Raji (cell line): ENCODE data around the gene ZNF583.

Source experiments
- POLR2A ChIP-seq: IDR thresholded peaks from 2 replicates; pipeline ENCODE4 v1.6.1; 2011; ENCODE audit warnings: low read depth, low read length, control low read depth; ENCODE audit not compliant: insufficient read depth

ZNF583 gene

GRCh38 chr19:56403764-56404704, at the start of gene ZNF583:
ZNF583 (plus strand) TSS chr19:56404332; CDS start chr19:56407115, 2,783 bp downstream.
- peak; percentile 19; the same call in 1 of the 2 replicates for TF ChIP-seq POLR2A

- TF ChIP-seq POLR2A: no peak
These were observed 48.6 kb upstream of the ZNF583 start for GRCh38 chr19:56355517-56355916.

GRCh38 chr19:56356944-56357343, 47.2 kb upstream of the ZNF583 start:
- no peak for TF ChIP-seq POLR2A

- no peak for TF ChIP-seq POLR2A
These were observed 43.3 kb upstream of the ZNF583 start for GRCh38 chr19:56360841-56361240.

GRCh38 chr19:56367829-56368711, 36.1 kb upstream of the ZNF583 start:
- TF ChIP-seq POLR2A: no peak

GRCh38 chr19:56369886-56370676, 34.1 kb upstream of the ZNF583 start:
- no peak for TF ChIP-seq POLR2A

- no peak for TF ChIP-seq POLR2A
These were observed 31.9 kb upstream of the ZNF583 start for GRCh38 chr19:56372281-56372680.

- no peak for TF ChIP-seq POLR2A
These were observed 26.8 kb upstream of the ZNF583 start for GRCh38 chr19:56377105-56377924.

GRCh38 chr19:56383826-56384605, 20.1 kb upstream of the ZNF583 start:
- TF ChIP-seq POLR2A: no peak

- peak; percentile 45 for TF ChIP-seq POLR2A
These were observed 10.8 kb upstream of the ZNF583 start, which contains the start of gene ZNF582 for GRCh38 chr19:56393119-56394012. ZNF582 (minus strand) TSS chr19:56393534; CDS start chr19:56391752, 1,782 bp downstream.

GRCh38 chr19:56398809-56399208, 5.3 kb upstream of the ZNF583 start:
- no peak for TF ChIP-seq POLR2A

- no peak for TF ChIP-seq POLR2A
These were observed 3.6 kb upstream of the ZNF583 start for GRCh38 chr19:56400485-56400884.

GRCh38 chr19:56403261-56403660, 871 bp upstream of the ZNF583 start:
- no peak for TF ChIP-seq POLR2A

GRCh38 chr19:56404705-56405056, 549 bp downstream of the ZNF583 start:
- TF ChIP-seq POLR2A: no peak
